OCI-M2 (cell line): Measurements from ENCODE around the gene MVB12A.

Source experiments
- DNase-seq: peaks from one replicate; lab custom pipeline; 2025; ENCODE audit not compliant: unreplicated experiment; lab: John Stamatoyannopoulos, UW

MVB12A gene

GRCh38 chr19:17470068-17470841 lies 50.4 kb downstream of the MVB12A start, which contains the start of gene SLC27A1:
Gene SLC27A1, plus strand, starts transcription at chr19:17470524. Its CDS starts 17 bp downstream, at chr19:17470541.
- DNase-seq = peak; percentile 97

GRCh38 chr19:17471410-17472125 lies 51.7 kb downstream of the MVB12A start:
- DNase-seq = no peak

- no peak for DNase-seq
These were observed 53.2 kb downstream of the MVB12A start for GRCh38 chr19:17473041-17473440.
